Right ventricle myocardium superior (tissue), 1 donor: ENCODE measurements around the gene MYB. TPM values are rescaled to one million over a fixed set of nuclear protein-coding genes. Genes with fewer than 3 reads are reported as not detected.
A peak's percentile ranks its signal among the peaks of the same experiment; 100 is the strongest.
"Not testable (repeated sequence)": the region's sequence is repeated elsewhere in the genome, so short reads cannot be mapped to it uniquely, and the experiment has no call there.

Experiments
- ATAC-seq: fragments of 200-7000 bp; cut with Tn5 transposase; one replicate; pipeline ENCODE4 v1.9.1; 2020; ENCODE audit warnings: mild to moderate bottlenecking; ENCODE audit not compliant: poor library complexity
- DNase-seq: peaks from one replicate; pipeline ENCODE4 v3.0.0-alpha.2; 2020
- intact Hi-C: fragments of 100-400 bp; cut with DNase I; formaldehyde crosslinking; loops from one replicate; pipeline ENCODE4 v1.11.2; 2022
- long read RNA-seq: library from polyadenylated mRNA; unstranded; transcript quantifications from one replicate; pipeline ENCODE4 v2.0.0, GENCODE V29; 2021
- total RNA-seq: library from RNA; stranded (reverse); fragmentation: NEBNext Ultra II Directional; extraction: Animal tissue kit (Norgen Biotek cat#: 25700); gene quantifications from one replicate; pipeline ENCODE4 v1.2.1, GENCODE V29; 2021
- donor health status: DM: no; HTN: yes; CAD: no; lungs with severe emphysema.

Gene MYB
- total RNA-seq: 0.22 TPM
- long read RNA-seq, partial matches to known transcripts: 0 of 1 reads
- long read RNA-seq, other reads (novel, unspliced or antisense): 0 of 1 reads

DNA sequence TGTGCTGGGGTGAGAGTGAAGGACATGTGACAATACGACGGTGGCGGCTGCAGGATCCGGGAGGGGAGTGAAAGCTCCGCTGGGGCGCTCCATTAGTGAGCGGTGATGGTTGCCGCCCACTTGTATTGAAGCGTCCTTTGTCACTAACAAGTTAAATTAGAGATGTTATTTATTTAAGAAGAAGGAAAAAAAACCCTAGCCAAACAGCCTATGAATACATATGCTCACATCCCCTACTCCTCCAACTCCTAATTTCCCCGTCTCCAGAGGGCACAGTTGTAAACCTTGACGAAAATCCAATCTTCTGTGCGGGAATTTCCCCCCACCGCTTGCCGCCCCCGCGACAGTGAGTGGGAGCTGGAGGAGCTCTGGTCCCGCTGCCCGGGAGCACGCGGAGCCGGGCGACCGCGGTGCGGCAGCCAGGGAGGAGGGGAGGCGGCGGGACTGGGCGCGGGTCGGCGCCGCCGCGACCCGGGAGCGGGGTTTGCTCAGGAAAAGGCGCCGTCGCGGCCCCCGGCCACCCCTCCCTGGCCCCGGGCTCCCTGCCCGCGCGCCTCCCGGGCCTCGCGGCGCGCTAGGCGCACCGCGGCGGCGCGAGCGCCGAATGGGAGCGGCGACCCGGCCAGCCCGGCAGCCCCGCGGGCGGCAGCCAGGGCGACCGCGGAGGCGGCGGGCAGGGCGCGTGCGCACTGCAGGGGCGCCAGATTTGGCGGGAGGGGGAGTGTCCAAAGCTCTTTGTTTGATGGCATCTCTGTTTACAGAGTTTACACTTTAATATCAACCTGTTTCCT, at the start of gene MYB:
Gene MYB, plus strand, starts transcription at position 767 of the 791 bp plus-strand sequence. CDS start 206 bp downstream, outside the sequence.
- peak; percentile 59 for DNase-seq
- intact Hi-C loops: no loop called here
- ATAC-seq: peak; percentile 83

DNA sequence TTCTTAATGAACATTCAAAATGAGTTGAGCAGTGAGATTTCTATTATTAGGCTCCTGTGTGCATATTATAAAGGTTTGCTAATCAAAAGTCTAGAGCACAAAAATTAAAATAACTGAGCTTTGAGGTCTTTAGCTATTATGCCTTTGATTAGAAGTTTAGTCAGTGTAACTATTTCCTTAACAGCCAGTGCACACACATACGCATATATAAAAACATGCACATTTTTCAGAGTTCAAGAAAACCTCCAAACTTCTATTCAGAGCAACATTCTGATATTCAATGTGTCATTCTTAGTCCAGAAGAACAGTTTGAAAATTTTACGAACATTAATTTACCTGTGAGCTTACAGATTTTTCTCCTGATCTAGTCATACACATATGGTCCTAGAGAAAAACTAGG, 48.3 kb upstream of the MYB start:
- intact Hi-C loops: no loop called here
- DNase-seq (no peak), ATAC-seq (no peak)

DNA sequence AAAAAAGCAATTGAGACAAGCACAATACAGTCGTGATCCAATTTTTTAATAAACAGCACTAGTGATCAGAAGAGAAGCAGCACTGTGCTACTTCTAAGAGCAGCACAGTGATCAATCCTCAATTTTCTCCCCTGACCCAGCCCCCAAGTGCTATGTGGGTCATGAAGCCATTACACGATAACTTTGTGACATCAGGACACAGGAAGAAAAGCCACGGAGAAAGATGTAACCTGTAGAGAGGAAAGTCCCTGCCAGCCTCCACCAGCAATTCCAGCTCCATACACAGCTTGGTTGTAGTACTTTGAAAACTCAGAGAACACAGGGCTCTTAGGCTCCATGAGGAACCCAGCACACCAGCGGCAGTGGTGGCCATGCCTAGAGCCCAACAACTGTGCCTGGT, 45.3 kb upstream of the MYB start:
- no peak for ATAC-seq
- intact Hi-C loops: no loop called here
- DNase-seq: no peak

DNA sequence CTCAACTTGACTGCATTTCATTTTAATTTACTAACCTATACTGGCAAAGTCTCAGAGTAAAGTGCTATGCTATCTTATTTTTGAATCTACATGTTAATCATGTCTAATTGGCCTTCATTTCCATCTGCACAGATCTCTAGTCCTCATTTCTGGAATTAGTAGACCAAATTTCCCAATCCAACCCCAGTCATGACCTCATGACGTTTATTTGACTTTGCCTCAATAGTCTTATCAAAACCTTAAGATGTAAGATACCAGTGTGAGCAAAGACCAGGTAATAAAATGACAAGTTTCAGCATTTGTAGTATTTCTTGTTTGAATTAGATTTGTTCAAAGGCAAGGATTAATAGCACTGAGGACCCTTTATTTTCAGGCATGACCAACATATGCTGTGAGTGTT, 43.3 kb upstream of the MYB start:
- ATAC-seq: no peak
- intact Hi-C loops: no loop called here
- DNase-seq: no peak

DNA sequence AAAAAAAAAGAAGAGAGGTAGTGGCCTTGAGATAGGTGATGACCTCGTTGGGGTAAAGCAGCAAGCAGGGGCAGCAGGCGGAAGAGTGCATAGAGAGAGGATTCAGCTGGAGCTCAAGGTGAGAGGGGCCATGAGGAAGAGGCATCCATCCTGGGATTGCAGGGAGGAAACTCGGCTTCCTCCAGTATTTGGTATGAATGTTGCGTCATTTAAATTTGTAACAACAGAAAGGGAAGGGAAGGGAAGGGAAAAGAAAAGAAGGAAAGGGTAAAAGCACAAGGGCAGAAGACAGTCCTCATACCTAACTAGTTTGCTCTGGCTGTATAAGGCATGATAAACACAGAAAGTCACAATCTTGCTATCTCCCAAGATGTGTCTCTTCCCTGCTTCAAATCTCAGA, 39.9 kb upstream of the MYB start:
- intact Hi-C loops: loop anchor here (10.0 kb wide), 1 partner anchor 284 kb away; no protein-coding TSS in a partner anchor
- ATAC-seq: no peak
- no peak for DNase-seq

DNA sequence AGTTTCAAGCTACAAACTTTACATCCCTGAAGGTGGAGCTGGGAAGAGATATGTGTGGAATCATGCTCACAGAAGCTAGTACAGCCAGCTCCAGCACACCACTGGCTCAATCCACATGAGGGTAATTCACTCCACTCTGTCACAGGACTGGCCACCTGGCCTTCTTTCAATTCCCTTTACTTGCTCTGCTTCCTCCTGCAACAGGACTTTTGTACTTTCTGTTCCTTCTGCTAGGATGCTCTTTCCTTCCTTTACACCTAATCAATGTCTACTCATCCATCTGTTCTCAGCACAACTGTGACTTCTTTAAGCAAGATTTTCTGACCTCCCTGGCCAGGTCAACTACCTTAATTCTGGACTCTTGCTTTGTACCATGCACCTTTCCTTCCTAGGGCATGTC, 39.4 kb upstream of the MYB start:
- DNase-seq (no peak), ATAC-seq (no peak)
- intact Hi-C loops: loop anchor here (10.0 kb wide), 1 partner anchor 283 kb away; no protein-coding TSS in a partner anchor

DNA sequence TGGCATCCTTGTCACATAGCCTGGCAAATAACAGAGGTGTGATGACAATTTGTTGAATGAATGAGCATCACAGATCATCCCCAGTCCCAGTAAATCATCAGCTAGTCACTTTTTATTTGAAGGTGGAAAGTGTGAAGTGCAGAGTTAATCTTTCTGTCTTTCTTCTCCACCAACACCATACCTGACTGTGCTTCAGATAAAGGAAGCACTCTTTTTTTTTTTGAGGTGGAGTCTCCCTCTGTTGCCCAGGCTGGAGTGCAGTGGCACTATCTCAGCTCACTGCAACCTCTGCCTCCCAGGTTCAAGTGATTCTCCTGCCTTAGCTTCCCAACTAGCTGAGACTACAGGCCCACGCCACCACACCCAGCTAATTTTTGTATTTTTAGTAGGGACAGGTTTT, 38.9 kb upstream of the MYB start:
- intact Hi-C loops: loop anchor here (10.0 kb wide), 1 partner anchor 283 kb away; no protein-coding TSS in a partner anchor
- not testable (repeated sequence) for ATAC-seq, DNase-seq

DNA sequence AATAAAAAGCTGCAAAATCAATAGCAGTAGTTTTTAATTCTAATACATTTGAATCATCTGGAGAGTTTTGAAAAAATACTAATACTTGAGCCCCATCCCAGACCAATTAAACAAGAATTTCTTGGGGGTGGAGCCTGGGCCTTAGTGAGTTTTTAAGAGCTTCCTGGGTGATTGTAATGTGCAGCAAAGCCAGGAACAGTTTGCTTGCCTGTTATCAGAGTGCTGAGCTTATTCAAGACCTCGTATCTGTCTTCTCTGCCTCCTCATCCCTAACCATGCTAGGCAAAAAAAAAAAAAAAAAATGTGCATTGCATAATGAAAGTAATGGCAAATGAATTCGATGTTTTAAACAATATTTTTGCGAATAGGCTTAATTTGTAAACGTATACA, 36.4 kb upstream of the MYB start:
- DNase-seq: no peak
- no peak for ATAC-seq
- intact Hi-C loops: loop anchor here (10.0 kb wide), 1 partner anchor 280 kb away; no protein-coding TSS in a partner anchor

DNA sequence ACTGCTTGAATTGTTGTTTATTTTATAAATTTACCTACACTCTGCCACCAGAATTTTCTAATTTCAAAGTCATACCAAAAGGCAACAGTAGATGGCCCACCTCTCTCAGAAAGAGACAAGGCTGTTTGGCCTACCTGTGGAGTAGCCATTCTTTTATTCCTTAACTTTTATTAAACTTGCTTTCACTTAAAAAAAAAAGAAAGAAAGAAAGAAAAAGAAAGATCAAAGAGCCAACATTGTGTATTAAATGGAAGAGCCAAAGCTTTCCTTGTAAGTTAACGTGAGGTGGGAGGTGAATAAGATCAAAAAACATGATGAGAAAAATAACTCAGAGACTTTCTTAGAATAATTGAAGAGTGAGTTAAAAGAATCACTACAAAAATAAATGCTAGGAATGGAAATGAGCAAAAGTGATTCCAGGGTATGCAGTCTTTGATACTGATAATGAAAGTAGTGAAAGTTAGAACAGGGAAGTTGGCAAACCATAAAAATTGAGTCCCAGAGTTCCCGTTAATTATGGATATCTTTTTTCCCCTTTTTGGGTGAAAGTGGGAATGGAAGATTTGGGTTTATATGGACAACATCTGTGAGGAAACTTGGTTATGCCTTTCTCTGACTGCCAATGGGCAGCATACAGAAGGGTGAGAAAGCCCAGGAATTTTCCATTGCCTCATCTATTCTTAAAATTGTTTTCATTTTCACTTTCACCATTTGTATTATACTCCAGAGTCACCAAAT, 35.9 kb upstream of the MYB start:
- ATAC-seq: peak; percentile 63
- DNase-seq: no peak
- intact Hi-C loops: loop anchor here (10.0 kb wide), 1 partner anchor 280 kb away; no protein-coding TSS in a partner anchor

DNA sequence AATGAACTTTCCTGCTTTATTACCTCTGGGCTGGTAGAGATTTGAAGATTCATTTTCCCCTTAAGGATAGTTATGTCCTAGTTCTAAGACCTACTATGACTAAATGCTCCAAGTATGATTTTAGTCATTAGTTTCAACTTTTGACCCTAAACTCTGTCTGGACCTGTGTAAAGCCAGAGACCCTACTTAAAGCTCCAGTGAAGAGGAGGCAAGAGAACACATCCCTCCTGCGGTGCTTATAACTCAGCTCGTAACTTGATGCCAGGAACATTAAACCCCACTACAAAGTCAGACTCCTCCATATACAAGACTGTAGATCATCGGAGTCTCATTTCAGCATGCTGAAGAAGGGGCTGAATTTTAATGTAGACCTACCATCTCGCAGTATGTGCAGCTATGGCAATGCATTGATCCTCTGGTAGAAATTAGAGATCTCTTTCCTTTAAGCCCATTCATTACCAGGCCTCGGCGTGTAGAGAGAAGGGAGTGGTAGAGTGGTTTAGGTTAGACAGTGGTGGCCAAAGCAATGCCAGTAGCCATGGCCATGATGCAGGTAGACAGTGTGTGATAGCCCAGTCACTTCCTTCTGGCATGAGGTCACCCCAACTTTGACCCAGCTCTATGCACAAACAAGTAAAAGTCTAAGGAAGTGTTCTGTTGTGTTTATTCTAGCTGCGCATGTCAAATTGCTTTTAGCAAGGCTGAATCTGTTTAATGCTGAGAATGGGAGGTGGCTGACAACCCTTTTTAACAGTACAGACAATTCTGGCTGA, 34.8 kb upstream of the MYB start:
- DNase-seq (no peak), ATAC-seq (no peak)
- intact Hi-C loops: loop anchor here (10.0 kb wide), 1 partner anchor 278 kb away; no protein-coding TSS in a partner anchor

DNA sequence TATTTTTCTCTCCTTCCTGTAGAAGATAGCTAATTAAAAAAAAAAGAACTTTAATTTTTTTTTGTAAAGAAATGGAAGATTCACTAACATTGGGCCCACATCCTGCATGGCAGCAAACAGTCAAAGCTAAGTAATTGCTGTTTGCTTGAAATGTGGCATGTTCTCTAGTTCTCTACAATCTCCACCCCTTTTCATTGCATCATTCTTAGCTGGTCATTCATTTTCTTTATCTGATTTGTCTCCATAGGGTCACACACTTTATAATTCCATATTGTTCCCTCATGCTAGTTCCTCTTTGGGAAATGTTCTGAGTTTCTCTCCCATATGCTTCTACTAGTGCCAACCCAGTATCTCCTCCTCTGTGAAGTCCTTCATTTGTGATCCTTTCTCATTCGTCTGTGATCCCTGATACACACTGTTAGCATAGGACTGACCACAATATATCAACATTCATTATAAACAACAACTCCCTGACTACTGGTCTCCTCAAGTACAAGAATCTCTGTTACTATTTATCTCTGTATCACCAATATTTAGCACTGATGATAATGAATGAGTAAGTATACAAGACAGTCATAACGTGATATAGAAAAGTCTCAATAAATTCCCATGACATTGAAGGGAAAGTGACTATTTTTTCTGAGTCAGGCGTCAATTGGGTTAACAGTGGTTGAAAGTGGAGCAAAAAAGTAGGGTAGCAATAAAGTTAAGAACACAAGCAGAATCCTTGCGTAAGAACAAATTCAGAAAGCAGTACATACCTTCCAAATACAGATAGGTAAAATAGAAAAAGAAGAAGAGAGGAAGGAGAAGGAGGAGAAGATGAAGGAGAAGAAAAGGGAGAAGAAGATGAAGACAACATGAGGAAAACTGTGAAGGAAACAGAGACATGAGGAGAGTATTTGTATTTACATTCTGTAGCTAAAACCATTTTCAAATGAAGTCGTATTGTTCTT, 33.2 kb upstream of the MYB start:
- intact Hi-C loops: loop anchor here (10.0 kb wide), 1 partner anchor 277 kb away; no protein-coding TSS in a partner anchor
- DNase-seq: no peak
- no peak for ATAC-seq

DNA sequence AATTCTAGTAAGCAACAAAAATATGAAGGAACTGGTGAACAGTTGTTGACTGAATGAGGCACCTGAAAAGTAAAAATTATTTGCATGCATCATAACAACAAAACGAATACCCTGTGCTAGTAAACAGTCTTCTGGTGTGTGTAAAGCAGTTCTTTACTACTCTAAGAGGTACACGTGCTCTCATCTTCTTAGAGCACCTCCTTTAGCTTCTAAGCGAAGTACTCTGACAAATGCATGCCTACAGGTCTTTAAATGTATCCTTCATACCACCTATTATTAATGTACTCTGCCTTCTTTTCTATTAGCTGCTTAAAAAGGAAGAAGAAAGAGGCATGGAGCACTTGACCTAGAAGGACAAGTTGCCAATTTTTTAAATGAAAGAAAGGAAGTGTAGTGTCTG, 32.2 kb upstream of the MYB start:
- no peak for ATAC-seq
- intact Hi-C loops: loop anchor here (10.0 kb wide), 1 partner anchor 276 kb away; no protein-coding TSS in a partner anchor
- DNase-seq: no peak

DNA sequence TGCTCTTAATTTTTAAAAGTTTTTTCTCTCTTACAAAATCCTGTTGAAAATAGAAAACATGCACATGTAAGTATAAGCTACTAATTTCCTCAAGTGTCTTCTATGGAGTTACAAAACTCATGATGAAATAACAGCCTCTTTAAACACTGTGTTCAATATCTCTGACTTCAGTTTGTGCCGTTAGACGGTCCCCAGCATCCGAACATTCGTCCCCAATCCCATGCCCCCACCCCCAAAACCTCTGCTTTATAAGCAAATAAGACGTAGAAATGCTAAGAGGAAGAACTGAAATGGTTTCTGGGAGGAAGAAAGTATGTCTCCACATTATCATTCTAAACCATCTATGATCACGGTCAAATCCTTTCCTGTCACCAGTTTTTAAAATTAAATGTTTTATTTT, 31.7 kb upstream of the MYB start:
- intact Hi-C loops: loop anchor here (10.0 kb wide), 1 partner anchor 275 kb away; no protein-coding TSS in a partner anchor
- DNase-seq (no peak), ATAC-seq (no peak)

DNA sequence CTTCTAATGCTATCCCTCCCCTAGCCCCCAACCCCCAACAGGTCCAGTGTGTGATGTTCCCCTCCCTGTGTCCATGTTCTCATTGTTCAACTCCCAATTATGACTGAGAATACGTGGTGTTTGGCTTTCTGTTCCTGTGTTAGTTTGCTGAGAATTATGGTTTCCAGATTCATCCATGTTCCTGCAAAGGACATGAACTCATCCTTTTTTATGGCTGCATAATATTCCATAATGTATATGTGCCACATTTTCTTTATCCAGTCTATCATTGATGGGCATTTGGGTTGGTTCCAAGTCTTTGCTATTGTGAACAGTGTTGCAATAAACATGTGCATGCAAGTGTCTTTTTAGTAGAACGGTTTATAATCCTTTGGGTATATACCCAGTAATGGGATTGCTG, 30.6 kb upstream of the MYB start:
- ATAC-seq, DNase-seq, intact Hi-C loops: not testable (repeated sequence)

DNA sequence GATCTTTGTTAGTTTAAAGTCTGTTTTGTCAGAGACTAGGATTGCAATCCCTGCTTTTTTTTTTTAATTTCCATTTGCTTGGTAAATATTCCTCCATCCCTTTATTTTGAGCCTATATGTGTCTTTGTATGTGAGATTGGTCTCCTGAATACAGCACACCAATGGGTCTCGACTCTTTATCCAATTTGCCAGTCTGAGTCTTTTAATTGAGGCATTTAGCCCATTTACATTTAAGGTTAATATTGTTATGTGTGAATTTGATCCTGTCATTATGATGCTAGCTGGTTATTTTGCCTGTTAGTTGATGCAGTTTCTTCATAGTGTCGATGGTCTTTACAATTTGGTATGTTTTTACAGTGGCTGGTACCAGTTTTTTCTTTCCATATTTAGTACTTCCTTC, 27.0 kb upstream of the MYB start:
- ATAC-seq, DNase-seq, intact Hi-C loops: not testable (repeated sequence)

DNA sequence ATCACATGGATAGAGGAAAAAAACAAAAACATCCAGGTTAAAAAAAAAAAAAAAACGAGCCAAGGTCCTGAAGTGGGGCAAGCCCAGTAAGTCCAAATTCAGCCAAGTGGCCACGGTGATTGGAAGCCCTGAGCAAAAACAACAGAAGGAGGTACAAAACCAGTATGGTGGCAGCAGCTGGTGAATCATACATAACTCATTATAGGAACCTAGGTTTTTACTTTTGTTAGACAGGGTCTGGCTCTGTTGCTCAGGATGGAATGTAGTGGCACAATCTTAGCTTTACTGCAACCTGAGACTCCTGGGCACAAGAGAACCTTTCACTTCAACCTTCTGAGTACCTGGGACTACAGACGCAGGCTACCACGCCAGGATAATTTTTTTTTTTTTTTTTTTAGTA, 22.7 kb upstream of the MYB start:
- ATAC-seq (no peak), DNase-seq (no peak)
- intact Hi-C loops: no loop called here

DNA sequence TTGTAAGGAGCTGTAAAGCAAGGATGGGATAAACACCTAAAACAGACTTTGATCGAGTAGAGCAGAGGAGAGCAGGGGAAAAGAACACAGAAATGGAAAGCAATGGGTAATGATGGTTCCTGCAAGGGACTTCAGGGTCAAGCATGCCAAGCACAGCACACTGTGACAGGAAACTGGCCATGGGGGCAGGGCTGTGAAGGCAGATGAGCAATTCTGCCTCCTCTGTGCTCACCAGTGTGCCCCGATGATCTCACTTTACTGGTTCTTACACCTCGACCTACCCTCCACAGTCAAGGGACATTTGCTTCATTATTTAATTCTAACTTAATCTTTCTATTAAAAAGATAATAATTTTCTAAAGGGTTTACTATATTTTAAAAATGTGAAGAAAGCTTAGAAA, 21.6 kb upstream of the MYB start:
- intact Hi-C loops: no loop called here
- ATAC-seq: no peak
- DNase-seq: no peak
